K562 (cell line): ENCODE results near the gene ZMYND15. TPM values are rescaled to one million over a fixed set of nuclear protein-coding genes. Genes with fewer than 3 reads are reported as not detected.

ENCODE experiments used
- ATF4 ChIP-seq: fragments of 450-650 bp; formaldehyde crosslinking; IDR thresholded peaks from 2 replicates; pipeline ENCODE4 v1.4.0; 2022; ENCODE audit warnings: mild to moderate bottlenecking, moderate library complexity
- CREB1 ChIP-seq, 2 experiments: sonication (generic) in 1 of 2; formaldehyde crosslinking in 1 of 2; IDR thresholded peaks; 2 replicates each; pipeline versions ENCODE4 v1.6.1 to v1.8.0; 2012 to 2022; ENCODE audit warnings: inconsistent platforms in 1 of 2, mild to moderate bottlenecking in 1 of 2, missing genetic modification reagents in 1 of 2, moderate library complexity in 1 of 2
- ESRRA ChIP-seq: fragments of 450-650 bp; IDR thresholded peaks from 2 replicates; pipeline ENCODE4 v1.6.1; 2014; ENCODE audit warnings: low read depth, mild to moderate bottlenecking, moderate library complexity, borderline replicate concordance
- ETV6 ChIP-seq, 3 experiments: fragments of 150-350 bp in 1 of 3; sonication (generic) in 1 of 3; formaldehyde crosslinking in 1 of 3; IDR thresholded peaks; 2 replicates each; pipeline versions ENCODE4 v1.6.1 to v1.8.0; 2014 to 2022; ENCODE audit warnings: borderline replicate concordance in 2 of 3, low read depth in 2 of 3, antibody characterized with exemption in 1 of 3, low read length in 1 of 3, mild to moderate bottlenecking in 1 of 3, missing genetic modification reagents in 1 of 3
- FOXK2 ChIP-seq, 2 experiments: fragments of 450-650 bp; IDR thresholded peaks in 1 of 2; conservative IDR thresholded peaks in 1 of 2; 2 replicates each; pipeline ENCODE4 v1.6.1; 2016; ENCODE audit warnings: low read depth in 2 of 2, mild to moderate bottlenecking in 1 of 2
- HBP1 ChIP-seq: fragments of 450-650 bp; formaldehyde crosslinking; IDR thresholded peaks from 2 replicates; pipeline ENCODE4 v1.4.0; 2022; ENCODE audit warnings: missing genetic modification characterization
- HMBOX1 ChIP-seq: sonication (generic); IDR thresholded peaks from 2 replicates; pipeline ENCODE4 v1.6.1; 2016
- IFI16 ChIP-seq: fragments of 250-450 bp; sonication (Bioruptor Pico); IDR thresholded peaks from 2 replicates; pipeline ENCODE4 v2.1.2; 2022; ENCODE audit warnings: mild to moderate bottlenecking, inconsistent platforms
- JUN ChIP-seq, 2 experiments: sonication (generic) in 1 of 2; formaldehyde crosslinking in 1 of 2; IDR thresholded peaks; 2 replicates each; pipeline versions ENCODE4 v1.6.1 to v1.8.0; 2012 to 2022; ENCODE audit warnings: borderline replicate concordance in 2 of 2, mild to moderate bottlenecking in 2 of 2, improper control_type of control experiment in 1 of 2, low read depth in 1 of 2, low read length in 1 of 2, missing genetic modification reagents in 1 of 2
- LCOR ChIP-seq: sonication (generic); formaldehyde crosslinking; IDR thresholded peaks from 2 replicates; pipeline ENCODE4 v1.8.0; 2022; ENCODE audit warnings: mild to moderate bottlenecking, missing genetic modification reagents
- MED1 ChIP-seq: sonication (generic); formaldehyde crosslinking; IDR thresholded peaks from 2 replicates; pipeline ENCODE4 v1.8.1; 2023; ENCODE audit warnings: missing genetic modification reagents, borderline replicate concordance
- MTA2 ChIP-seq: fragments of 450-650 bp; IDR thresholded peaks from 2 replicates; pipeline ENCODE4 v1.6.1; 2016; ENCODE audit warnings: low read depth
- PREB ChIP-seq: sonication (generic); formaldehyde crosslinking; IDR thresholded peaks from 2 replicates; pipeline ENCODE4 v1.8.1; 2023; ENCODE audit warnings: mild to moderate bottlenecking, missing genetic modification reagents
- SMARCE1 ChIP-seq: fragments of 450-650 bp; IDR thresholded peaks from 2 replicates; pipeline ENCODE4 v1.7.1; 2016; ENCODE audit warnings: mild to moderate bottlenecking
- XRCC4 ChIP-seq: IDR thresholded peaks from one replicate; pipeline ENCODE4 v1.6.1; 2011; ENCODE audit not compliant: insufficient read depth, insufficient read length; ENCODE audit errors: extremely low read depth
- ZEB2 ChIP-seq: fragments of 450-650 bp; IDR thresholded peaks from 2 replicates; pipeline ENCODE4 v1.6.1; 2016
- ZNF766 ChIP-seq: fragments of 200-800 bp; sonication (Bioruptor generic); conservative IDR thresholded peaks from 2 replicates; pipeline ENCODE4 v1.6.1; 2016; ENCODE audit warnings: missing genetic modification characterization, missing compliant biosample characterization
- polyA plus RNA-seq, 8 experiments: library from polyadenylated mRNA; depleted of rRNA in 4 of 8; stranded (reverse) in 5 of 8; unstranded in 3 of 8; fragments of >200 nt; fragmentation: Nextera tagmentation in 2 of 8; fragmentation: Illumina TruSeq in 1 of 8; extraction: Ambion mirVana in 2 of 8; extraction: Trizol in 1 of 8; gene quantifications; 2 replicates each; pipeline versions ENCODE4 v1.2.1 to v1.2.3, GENCODE V29; 2011 to 2014; ENCODE audit warnings: inconsistent platforms in 1 of 8, missing spikeins in 1 of 8
- total RNA-seq, 7 experiments: library from RNA; depleted of rRNA in 6 of 7; stranded (reverse); fragments of >200 nt in 6 of 7; fragmentation: Illumina TruSeq in 2 of 7; extraction: Trizol in 2 of 7; gene quantifications; 2 replicates each; pipeline versions ENCODE4 v1.2.1 to v1.2.3, GENCODE V29; 2011 to 2021; ENCODE audit warnings: low replicate concordance in 1 of 7
- TF ChIP-seq, protein P1 (sequence below), 2 experiments: fragments of 200-800 bp in 1 of 2; sonication (Bioruptor generic) in 1 of 2; sonication (generic) in 1 of 2; formaldehyde crosslinking in 1 of 2; IDR thresholded peaks in 1 of 2; conservative IDR thresholded peaks in 1 of 2; 2 replicates each; pipeline versions ENCODE4 v1.5.0 to v1.6.1; 2016 to 2020; ENCODE audit warnings: missing compliant biosample characterization in 1 of 2, missing genetic modification characterization in 1 of 2, missing genetic modification reagents in 1 of 2

ZMYND15 gene
- total and polyA plus RNA-seq, 9 of the 15 experiments (the other 6 are each of a cell fraction or from before 2014, with no cell fraction given), result 0.09 TPM; not detected in 8

DNA sequence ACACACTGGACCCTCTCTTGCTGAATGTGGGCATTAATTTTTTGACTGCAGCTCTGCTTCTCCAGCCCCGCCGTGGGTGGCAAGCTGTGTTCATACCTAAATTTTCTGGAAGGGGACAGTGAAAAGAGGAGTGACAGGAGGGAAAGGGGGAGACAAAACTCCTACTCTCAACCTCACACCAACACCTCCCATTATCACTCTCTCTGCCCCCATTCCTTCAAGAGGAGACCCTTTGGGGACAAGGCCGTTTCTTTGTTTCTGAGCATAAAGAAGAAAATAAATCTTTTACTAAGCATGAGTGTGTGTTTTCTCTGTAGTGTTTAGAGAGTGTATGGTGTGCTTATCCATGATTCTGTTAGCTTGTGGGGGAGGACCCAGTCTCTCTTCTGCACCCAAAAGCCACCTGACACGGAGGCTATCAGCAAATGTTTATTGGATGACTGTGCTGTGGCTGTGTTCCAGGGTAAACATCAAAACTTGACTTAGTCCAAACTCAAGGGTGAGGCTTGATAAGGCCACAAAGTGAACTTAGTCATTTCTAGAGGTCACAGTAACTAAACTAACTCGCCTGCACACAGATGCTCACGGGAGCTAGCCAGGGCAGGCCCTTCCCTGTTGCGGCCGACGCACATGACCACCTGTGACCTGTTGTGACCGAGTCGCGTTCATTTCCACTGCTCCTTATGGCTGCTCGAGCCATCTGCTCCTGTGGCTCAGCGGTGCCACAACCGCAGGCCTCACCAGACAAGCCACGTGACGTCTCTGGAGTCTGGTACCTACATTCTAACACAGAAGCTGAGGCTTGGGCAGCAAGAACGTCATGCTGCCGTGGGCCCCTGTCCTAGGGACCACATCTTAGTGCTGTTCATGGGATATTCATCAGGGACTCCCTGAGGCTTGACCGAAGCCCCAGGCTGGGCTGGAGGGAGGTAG, 18.2 kb upstream of the ZMYND15 start (continued):
- TF ChIP-seq PREB (CRISPR knock-in tag) (no peak), CREB1 (IDR thresholded peaks at IDR 0.05) (peak; percentile 29; the same call in 1 of the 2 replicates), CREB1 (CRISPR knock-in tag; IDR thresholded peaks at IDR 0.05) (peak; percentile 49; the same call in 1 of the 2 replicates), FOXK2 (conservative IDR thresholded peaks at IDR 0.05 in 1 of 2, IDR thresholded peaks at IDR 0.05 in 1 of 2; ENCODE audit: low read depth in 2 of 2) (peak; percentile 56 to 86), ETV6 (IDR thresholded peaks at IDR 0.05; ENCODE audit: borderline replicate concordance in 1 of 2, low read depth in 2 of 2, low read length in 1 of 2) (no peak), ETV6 (CRISPR knock-in tag; IDR thresholded peaks at IDR 0.05; ENCODE audit: borderline replicate concordance) (no peak), HMBOX1 (peak; percentile 100), ZNF766 (CRISPR knock-in tag) (peak; percentile 73), ZEB2 (peak; percentile 70), IFI16 (CRISPR knock-in tag) (no peak), HBP1 (CRISPR knock-in tag) (no peak), SMARCE1 (peak; percentile 77), XRCC4 (no peak), ATF4 (CRISPR knock-in tag) (no peak), LCOR (CRISPR knock-in tag) (peak; percentile 55; the same call in 1 of the 2 replicates), JUN (IDR thresholded peaks at IDR 0.05; ENCODE audit: borderline replicate concordance, low read depth, low read length) (peak; percentile 54; the same call in 1 of the 2 replicates), JUN (CRISPR knock-in tag; IDR thresholded peaks at IDR 0.05; ENCODE audit: borderline replicate concordance) (no peak), MTA2 (0 out of 2 replicates have a peak, but pooled peaks have one; percentile 47), ESRRA (peak; percentile 96), MED1 (CRISPR knock-in tag) (no peak)
- TF ChIP-seq, protein P1, sequence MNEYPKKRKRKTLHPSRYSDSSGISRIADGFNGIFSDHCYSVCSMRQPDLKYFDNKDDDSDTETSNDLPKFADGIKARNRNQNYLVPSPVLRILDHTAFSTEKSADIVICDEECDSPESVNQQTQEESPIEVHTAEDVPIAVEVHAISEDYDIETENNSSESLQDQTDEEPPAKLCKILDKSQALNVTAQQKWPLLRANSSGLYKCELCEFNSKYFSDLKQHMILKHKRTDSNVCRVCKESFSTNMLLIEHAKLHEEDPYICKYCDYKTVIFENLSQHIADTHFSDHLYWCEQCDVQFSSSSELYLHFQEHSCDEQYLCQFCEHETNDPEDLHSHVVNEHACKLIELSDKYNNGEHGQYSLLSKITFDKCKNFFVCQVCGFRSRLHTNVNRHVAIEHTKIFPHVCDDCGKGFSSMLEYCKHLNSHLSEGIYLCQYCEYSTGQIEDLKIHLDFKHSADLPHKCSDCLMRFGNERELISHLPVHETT (CRISPR knock-in tag; conservative IDR thresholded peaks at IDR 0.05 in 1 of 2, IDR thresholded peaks at IDR 0.05 in 1 of 2), result 0 out of 4 replicates have a peak, but pooled peaks of 1 of the 2 experiments have one; percentile 33
